ENCODE data around the gene NRDE2. TPM values are rescaled to one million over a fixed set of nuclear protein-coding genes. Genes with fewer than 3 reads are reported as not detected.

Gene NRDE2
- total RNA-seq, 2 donors from 2014 or later = 18.8 to 21.5 TPM

DNA sequence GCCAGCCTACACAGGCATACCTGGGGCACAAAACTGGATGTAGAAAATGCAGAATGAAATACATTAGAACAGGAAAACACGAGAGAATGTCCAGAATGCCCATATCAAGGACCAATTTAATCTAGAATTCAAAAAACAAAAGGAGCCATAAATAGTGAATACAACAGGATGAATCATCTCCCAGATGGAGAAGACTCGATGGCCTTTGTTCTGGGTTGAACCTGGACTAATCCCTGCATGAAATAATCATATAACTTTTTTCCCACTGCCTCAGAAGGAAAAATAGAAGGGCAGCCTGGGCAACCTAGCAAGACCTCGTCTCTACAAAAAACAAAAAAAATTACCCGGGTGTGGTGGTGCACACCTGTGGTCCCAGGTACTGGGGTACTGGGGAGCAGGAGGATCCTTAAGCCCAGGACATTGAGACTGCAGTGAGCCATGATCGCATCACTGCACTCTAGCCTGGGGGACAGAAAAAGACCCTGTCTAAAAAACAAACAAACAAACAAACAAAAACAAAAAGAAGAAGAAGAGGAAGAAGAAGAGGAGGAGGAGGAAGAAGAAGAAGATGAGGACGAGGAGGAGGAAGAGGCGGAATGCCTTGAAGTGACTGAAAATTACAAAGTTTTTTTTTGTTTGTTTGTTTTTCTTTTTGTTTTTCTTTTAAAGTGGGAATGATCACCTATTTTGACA lies 30.3 kb upstream of the NRDE2 start:
- Histone ChIP-seq H3K4me3 (no peak overlapping the region), H3K9me3 (no peaks in the 10 kb centered on the region), H3K36me3 (no peaks in the 10 kb centered on the region), H3K27ac (no peak overlapping the region), H3K27me3 (replicated peaks; ENCODE audit: insufficient read depth) (no peaks in the 10 kb centered on the region), H3K4me1 (replicated peaks) (no peaks in the 10 kb centered on the region)
- TF ChIP-seq, protein P1, sequence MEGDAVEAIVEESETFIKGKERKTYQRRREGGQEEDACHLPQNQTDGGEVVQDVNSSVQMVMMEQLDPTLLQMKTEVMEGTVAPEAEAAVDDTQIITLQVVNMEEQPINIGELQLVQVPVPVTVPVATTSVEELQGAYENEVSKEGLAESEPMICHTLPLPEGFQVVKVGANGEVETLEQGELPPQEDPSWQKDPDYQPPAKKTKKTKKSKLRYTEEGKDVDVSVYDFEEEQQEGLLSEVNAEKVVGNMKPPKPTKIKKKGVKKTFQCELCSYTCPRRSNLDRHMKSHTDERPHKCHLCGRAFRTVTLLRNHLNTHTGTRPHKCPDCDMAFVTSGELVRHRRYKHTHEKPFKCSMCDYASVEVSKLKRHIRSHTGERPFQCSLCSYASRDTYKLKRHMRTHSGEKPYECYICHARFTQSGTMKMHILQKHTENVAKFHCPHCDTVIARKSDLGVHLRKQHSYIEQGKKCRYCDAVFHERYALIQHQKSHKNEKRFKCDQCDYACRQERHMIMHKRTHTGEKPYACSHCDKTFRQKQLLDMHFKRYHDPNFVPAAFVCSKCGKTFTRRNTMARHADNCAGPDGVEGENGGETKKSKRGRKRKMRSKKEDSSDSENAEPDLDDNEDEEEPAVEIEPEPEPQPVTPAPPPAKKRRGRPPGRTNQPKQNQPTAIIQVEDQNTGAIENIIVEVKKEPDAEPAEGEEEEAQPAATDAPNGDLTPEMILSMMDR (IDR thresholded peaks at IDR 0.05) = no peak
- TF ChIP-seq POLR2AphosphoS5 (IDR thresholded peaks at IDR 0.05) (no peak), POLR2A (IDR thresholded peaks at IDR 0.05) (no peak)
- DNase-seq (ENCODE audit: low spot score) = no peak
- WGBS = 87% methylated on average over 7 of the region's 7 CpGs
- intact Hi-C loops (cut with DNase I) = no loop called here

DNA sequence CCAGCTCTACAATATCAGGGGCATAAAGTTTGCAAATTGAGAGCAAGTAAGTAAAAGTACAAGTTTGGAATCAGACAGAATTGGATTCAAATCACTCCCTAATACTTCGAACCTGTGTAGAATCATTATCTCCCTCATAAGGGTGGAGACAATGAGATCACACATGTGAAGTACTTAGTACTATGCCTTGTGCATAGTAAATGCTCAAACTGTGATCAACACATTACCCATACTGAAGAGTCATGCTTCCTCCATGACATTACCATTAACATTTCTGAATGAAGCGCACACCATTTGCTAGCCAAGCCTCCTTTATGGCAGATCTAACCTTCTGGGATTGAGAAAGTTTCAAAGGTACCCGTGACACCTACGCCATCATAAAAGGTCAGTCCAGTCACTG lies 26.6 kb upstream of the NRDE2 start:
- no peaks in the 10 kb centered on the region for H3K27me3 ChIP-seq (replicated peaks; ENCODE audit: insufficient read depth)
- 89% methylated on average over 4 of the region's 4 CpGs for WGBS
- H3K27ac ChIP-seq = no peak overlapping the region
- intact Hi-C loops (cut with DNase I) = no loop called here
- no peaks in the 10 kb centered on the region for H3K4me1 ChIP-seq (replicated peaks)
- H3K4me3 ChIP-seq = no peak overlapping the region
- DNase-seq (ENCODE audit: low spot score) = no peak
- TF ChIP-seq, protein P1 (IDR thresholded peaks at IDR 0.05) = no peak
- TF ChIP-seq POLR2A (IDR thresholded peaks at IDR 0.05) (no peak), POLR2AphosphoS5 (IDR thresholded peaks at IDR 0.05) (no peak)
- no peaks in the 10 kb centered on the region for H3K36me3 ChIP-seq
- no peaks in the 10 kb centered on the region for H3K9me3 ChIP-seq

DNA sequence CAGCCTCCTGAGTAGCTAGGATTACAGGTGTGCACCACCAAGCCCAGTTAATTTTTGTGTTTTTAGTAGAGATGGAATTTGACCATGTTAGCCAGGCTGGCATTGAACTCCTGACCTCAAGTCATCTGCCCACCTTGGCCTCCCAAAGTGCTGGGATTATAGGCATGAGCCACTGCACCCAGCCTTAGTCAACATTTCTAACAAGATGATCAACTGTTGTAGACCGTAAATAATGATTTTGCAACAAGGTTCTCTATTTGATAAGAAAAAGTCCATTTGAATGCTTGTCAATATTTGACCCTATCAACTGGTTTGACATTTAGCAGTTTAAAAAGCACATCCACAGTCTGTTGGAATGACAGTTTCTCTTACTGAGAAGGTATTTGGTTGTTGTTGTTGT lies 25.2 kb upstream of the NRDE2 start:
- H3K9me3 ChIP-seq = no peaks in the 10 kb centered on the region
- TF ChIP-seq POLR2A (IDR thresholded peaks at IDR 0.05) = no peak
- H3K27ac ChIP-seq = no peak overlapping the region
- no peak for DNase-seq (ENCODE audit: low spot score)
- H3K4me1 ChIP-seq (replicated peaks) = no peaks in the 10 kb centered on the region
- intact Hi-C loops (cut with DNase I) = no loop called here
- no peak overlapping the region for H3K4me3 ChIP-seq
- H3K36me3 ChIP-seq = no peaks in the 10 kb centered on the region
- no peaks in the 10 kb centered on the region for H3K27me3 ChIP-seq (replicated peaks; ENCODE audit: insufficient read depth)
- 96% methylated on average over 1 of the region's 1 CpG for whole genome bisulfite sequencing

DNA sequence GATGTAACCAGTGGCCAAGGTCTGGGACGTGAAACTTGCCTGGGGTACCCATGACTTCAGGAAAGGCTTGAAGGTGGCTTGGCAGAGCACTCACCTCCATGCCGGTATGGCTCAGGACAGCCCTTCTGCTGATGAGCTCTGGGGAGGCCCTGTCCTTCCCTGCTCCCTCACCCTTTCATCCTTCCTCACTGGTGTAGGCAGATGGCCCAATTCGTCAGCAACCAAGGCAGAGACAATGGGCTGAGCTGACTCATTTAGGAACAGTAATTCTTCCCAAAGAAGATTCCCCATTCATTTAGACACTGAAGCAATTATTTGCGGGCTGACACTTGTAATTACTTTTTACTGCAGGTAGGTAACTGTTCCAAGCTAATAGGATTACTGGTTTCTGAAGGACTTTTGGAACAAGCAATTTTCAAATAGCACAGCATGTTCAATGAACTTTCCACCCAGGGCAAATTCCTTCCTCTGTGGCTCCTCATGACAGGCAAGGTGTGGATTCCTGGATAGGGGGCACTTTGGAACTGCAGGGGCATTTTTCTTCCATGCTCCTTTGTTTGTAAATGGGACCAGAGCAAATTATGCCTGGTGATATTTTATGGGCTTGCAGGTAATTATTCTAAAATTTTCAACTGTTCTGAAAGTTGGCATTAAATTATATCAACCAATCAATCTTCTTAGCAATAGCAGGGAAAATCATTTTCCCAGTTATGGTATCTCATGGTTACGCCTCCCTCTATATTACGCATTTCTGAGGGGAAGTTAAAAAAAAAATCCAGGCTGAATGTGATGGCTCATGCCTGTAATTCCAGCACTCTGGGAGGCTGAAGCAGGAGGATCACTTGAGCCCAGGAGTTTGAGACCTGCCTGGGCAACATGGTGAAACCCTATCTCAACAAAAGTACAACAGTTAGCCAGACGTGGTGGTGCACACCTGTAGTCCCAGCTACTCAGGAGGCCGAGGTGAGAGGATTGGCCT lies 24.1 kb upstream of the NRDE2 start:
- Histone ChIP-seq H3K4me1 (replicated peaks) (no peaks in the 10 kb centered on the region), H3K36me3 (no peaks in the 10 kb centered on the region), H3K9me3 (no peaks in the 10 kb centered on the region), H3K27ac (no peak overlapping the region), H3K27me3 (replicated peaks; ENCODE audit: insufficient read depth) (no peaks in the 10 kb centered on the region), H3K4me3 (no peak overlapping the region)
- DNase-seq (ENCODE audit: low spot score) = no peak
- intact Hi-C loops (cut with DNase I) = no loop called here
- 74% methylated on average over 8 of the region's 8 CpGs for WGBS
- TF ChIP-seq, protein P1 (IDR thresholded peaks at IDR 0.05) = no peak
- TF ChIP-seq POLR2AphosphoS5 (IDR thresholded peaks at IDR 0.05) (no peak), POLR2A (IDR thresholded peaks at IDR 0.05) (no peak)

DNA sequence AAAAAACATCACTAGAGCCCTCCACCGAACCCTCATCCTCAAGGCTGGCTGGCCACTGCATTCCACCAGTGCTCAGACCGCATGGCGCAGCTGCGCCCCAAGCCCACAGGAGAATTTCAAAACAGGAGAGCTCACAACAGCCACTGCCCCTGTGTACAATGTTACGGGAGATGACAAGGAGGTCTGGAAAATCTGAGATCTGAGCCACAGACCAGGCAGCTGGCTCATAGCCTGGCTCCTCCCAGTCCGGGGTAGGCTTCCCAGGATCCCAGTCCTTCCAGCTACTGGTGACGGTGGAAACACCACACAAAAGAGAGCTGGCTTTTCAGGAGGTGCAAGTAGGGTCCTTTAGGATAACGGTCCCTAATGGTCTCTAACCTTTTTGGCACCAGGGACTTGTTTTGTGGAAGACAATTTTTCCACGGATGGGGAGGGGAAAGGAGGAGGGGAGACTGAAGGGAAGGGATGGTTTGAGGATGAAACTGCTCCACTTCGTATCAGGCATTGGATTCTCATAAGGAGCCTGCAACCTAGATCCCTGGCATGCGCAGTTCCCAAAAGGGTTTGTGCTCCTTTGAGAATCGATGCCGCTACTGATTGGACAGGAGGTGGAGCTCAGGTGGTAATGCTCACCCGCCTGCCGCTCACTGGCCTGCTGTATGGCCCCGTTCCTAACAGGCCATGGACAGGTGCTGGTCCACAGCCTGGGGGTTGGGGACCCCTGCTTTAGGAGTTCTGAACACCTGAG lies 23.0 kb upstream of the NRDE2 start:
- no peaks in the 10 kb centered on the region for H3K9me3 ChIP-seq
- H3K27me3 ChIP-seq (replicated peaks; ENCODE audit: insufficient read depth) = no peaks in the 10 kb centered on the region
- TF ChIP-seq, protein P1 (IDR thresholded peaks at IDR 0.05) = no peak
- H3K36me3 ChIP-seq = no peaks in the 10 kb centered on the region
- H3K4me3 ChIP-seq = no peak overlapping the region
- DNase-seq (ENCODE audit: low spot score) = no peak
- no peak overlapping the region for H3K27ac ChIP-seq
- WGBS = 78% methylated on average over 16 of the region's 16 CpGs
- H3K4me1 ChIP-seq (replicated peaks) = no peaks in the 10 kb centered on the region
- intact Hi-C loops (cut with DNase I) = no loop called here
